ENCODE results near the gene DPP9.

Gene DPP9

GRCh38 chr19:4656102-4656501 is 67.5 kb downstream of the DPP9 start:
- no peak for DNase-seq (ENCODE audit: low spot score)

GRCh38 chr19:4654437-4655361 is 68.9 kb downstream of the DPP9 start:
- DNase-seq (ENCODE audit: low spot score), result no peak

DNA sequence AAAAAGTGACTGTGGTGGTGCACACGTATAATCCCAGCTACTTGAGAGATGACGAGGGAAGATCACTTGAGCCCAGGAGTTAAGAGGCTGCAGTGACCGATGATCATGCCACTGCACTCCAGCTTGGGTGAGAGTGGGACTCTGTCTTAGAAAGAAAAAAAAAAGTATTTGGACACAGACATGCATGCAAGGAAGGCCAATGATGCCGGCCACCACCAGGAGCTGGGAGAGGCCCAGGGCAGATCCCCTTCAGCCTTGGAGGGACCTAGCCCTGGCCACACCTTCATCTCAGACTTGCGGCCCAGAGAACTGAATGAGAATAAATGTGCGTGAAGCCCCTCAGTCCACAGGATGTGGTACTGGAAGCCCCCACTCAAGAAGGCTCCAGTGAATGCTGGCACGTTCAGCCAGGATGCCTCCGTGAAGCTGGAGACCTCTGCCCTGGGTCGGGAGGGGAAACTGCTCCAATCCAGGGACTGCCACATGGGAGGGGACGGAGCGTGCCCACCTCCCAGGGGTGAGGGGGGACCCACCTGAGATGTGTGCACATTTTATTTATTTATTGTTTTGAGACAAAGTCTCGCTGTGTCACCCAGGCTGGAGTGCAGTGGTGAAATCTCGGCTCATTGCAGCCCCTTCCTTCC is 69.7 kb downstream of the DPP9 start:
- no peak for DNase-seq (ENCODE audit: low spot score)

- no peak for DNase-seq (ENCODE audit: low spot score)
Measured at GRCh38 chr19:4652075-4652474, 71.6 kb downstream of the DPP9 start.

DNA sequence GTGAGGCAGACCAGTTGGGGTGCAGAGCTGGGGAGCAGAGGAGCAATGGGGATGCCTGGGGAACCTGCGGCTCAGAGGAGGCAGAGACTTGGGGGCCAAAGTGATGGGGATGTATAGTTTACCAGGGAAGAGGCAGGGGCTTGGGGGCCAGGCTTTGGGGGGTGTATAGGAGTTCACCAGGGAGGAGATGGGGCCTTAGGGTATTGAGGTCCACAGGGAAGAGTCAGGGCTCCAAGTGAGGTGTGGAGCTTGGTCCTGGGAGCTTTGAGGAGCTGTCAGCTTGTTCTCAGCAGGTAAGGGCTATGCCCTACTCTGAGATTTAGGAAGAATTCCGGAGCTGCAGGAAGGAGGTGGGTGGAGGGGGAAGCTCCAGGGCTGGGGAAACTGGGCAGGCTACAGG is 73.5 kb downstream of the DPP9 start:
- no peak for DNase-seq (ENCODE audit: low spot score)

- no peak for DNase-seq (ENCODE audit: low spot score)
Measured at GRCh38 chr19:4649392-4650047, 74.1 kb downstream of the DPP9 start.

DNA sequence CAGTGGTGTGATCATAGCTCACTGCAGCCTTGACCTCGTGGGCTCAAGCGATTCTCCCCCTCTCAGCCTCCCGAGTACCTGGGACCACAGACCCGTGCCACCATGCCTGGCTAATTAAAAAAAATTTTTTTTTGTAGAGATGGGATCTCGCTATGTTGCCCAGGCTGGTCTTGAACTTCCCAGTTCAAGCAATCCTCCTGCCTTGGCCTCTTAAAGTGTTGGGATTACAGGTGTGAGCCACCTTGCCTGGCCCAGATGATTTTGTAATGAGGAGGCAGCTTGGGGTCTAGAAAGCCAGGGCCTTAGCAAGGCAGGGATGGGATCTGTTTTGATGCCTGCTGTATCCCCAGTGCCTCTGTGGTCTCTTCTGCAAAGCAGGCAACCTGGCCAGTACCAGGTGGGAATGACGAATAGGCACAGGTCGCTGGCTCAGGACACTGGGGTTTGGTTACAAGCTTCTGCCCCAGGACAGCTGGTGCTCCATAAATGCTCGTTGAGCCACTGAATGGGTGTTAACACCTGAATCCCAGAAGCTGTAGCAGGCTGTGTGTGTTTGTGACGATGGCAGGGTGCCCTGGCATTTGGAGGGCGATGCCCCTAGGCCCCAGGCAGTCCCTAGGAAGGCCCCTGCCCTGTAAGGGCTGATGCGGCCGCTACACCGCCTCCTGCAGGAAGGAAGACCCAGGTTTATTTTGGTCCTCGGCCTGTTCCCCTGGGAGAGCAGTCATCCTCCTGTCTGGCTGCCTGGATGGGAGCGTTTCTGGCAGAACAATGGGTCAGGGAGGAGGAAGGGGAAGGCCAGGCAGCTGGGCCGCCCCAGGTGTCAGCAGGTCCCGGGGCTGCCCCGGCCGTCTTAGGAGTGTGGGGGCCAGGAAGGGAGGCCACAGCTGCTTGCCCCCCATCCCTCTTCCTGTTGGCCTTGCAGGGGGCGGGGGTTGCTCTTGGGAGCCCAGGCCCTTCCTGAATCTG is 75.7 kb downstream of the DPP9 start:
- peak; percentile 59 for DNase-seq (ENCODE audit: low spot score)

GRCh38 chr19:4645718-4646117 is 77.9 kb downstream of the DPP9 start:
- DNase-seq (ENCODE audit: low spot score), result no peak

DNA sequence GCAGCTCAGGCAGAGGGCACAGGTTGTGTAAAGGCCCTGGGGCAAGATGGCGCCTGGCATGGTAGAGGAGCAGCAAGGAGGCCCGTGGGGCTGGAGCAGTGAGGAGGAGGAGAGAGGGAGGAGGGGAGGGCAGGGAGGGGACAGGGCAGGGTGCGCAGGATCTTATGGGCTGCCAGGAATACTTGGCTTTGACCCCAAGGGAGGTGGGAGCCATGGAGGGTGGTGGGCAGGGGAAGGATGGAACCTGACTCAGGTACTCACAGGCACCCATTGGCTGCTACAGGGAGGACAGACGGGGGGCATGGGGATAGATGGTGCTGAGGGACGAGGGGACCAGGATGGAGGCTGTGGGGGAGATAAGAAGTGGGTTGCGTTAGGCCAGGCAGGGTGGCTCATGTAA is 81.0 kb downstream of the DPP9 start:
- DNase-seq (ENCODE audit: low spot score), result no peak

GRCh38 chr19:4641132-4641531 is 82.5 kb downstream of the DPP9 start:
- no peak for DNase-seq (ENCODE audit: low spot score)

DNA sequence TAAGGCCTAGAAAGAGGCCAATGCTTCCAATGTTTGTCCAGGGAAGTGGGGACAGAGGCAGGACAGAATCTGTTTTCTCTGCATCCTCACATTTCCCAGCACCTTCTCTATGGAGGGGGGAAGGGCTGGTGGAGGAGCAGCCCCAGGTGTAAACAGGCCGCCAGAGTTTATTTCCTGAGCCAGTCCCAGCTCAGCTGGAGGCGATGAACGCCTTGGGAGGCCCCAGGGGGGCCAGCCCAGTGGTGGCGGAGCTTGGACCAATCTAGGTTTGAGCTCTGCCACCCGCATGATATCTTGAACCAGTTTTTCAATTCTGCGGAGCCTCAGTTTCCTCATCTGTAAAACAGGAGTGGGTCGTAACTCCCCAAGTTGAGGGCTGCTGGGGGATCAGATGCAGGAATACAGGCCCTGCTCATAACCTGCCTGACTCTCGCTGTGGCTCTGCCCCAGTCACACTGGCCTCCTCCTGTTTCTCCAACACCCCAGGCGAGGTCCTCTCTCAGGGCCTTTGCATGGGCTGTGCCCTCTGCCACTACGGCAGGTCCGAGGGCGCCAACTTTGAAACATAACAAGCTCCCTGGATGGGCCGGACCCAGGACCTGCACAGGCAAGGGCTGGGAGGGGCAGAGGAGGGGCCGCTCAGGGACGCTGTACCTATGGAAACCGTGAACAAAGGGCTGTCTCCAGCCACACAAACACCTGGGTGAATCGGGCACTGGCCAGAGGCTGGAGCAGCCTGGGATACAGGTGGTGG is 83.2 kb downstream of the DPP9 start:
- DNase-seq (ENCODE audit: low spot score), result no peak

DNA sequence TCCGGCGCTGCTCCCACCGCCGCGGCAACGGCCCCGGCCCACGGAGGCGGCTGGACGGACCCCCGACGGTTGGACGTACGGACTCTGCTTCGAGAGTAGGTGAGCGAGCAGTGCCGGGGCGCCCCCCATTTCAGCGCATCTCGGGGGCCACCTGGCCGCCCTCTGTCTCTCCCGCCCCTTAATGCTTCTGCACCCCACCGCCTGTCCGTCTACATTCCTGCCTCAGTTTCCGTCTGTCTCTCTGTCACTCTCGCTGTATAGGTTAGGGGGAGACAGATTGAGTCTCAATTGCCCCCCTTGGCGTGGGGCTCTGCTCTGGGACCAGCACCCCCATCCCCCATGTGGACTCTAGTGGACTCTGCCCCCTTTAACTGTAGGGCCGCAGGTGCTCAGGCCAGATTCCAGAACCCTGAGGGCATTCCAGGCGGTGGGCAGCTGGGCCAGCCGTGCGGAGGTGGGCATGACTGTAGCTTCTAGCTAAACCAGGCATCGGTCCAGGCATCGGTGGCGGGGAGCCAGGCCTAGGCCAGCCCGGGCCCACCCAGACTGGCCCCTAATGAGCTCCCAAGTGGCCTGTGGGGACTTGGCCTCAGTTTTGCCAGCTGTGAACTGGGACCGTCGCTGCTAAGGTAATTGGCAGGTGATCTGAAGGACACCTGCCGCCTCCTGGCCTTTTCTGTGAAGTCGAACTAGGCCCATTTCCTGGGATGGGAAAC is 84.0 kb downstream of the DPP9 start:
- DNase-seq (ENCODE audit: low spot score), result no peak

DNA sequence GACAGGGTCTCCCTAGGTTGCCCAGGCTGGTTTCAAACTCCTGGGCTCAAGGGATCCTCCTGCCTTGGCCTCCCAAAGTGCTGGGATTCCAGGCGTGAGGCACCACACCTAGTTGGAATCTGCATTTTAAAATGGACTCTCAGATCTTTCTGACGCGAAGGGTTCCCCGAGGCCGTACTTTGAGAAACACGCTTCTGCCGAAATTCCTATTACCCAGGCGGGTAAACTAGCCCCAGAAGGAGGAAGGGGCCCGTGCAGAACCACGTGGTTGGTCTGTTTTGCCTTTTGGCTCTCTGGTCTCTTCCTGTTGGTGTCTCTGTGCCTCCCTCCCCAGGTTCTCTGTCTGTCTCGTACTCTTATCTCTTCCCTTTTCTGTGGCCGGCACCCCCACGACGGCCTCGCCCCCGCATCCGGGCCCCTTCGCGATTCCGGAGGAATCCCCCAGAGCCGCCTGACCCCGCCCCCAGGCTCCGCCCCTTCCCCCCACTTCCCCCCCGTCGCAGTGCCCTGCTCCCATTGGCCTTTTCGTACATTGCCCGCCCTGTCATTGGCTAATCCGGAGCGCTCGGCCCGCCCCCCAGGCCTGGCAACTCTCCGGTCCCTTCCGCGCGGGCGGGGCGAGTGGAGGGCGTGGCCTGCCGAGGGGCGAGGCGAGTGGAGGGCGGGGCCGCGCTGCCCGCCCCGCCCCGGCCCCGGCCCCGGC is 84.7 kb downstream of the DPP9 start, which contains the start of gene TNFAIP8L1:
Gene TNFAIP8L1 (plus strand): TSS at position 689 of the 703 bp plus-strand sequence. CDS start 12,354 bp downstream, outside the sequence.
- peak; percentile 95 for DNase-seq (ENCODE audit: low spot score)

- no peak for DNase-seq (ENCODE audit: low spot score)
Measured at GRCh38 chr19:4638317-4638716, 85.3 kb downstream of the DPP9 start.

GRCh38 chr19:4636761-4637160 is 86.9 kb downstream of the DPP9 start:
- no peak for DNase-seq (ENCODE audit: low spot score)

GRCh38 chr19:4636151-4636717 is 87.4 kb downstream of the DPP9 start:
- DNase-seq (ENCODE audit: low spot score), result peak; percentile 44

- DNase-seq (ENCODE audit: low spot score), result no peak
Measured at GRCh38 chr19:4635754-4636116, 87.9 kb downstream of the DPP9 start.

DNA sequence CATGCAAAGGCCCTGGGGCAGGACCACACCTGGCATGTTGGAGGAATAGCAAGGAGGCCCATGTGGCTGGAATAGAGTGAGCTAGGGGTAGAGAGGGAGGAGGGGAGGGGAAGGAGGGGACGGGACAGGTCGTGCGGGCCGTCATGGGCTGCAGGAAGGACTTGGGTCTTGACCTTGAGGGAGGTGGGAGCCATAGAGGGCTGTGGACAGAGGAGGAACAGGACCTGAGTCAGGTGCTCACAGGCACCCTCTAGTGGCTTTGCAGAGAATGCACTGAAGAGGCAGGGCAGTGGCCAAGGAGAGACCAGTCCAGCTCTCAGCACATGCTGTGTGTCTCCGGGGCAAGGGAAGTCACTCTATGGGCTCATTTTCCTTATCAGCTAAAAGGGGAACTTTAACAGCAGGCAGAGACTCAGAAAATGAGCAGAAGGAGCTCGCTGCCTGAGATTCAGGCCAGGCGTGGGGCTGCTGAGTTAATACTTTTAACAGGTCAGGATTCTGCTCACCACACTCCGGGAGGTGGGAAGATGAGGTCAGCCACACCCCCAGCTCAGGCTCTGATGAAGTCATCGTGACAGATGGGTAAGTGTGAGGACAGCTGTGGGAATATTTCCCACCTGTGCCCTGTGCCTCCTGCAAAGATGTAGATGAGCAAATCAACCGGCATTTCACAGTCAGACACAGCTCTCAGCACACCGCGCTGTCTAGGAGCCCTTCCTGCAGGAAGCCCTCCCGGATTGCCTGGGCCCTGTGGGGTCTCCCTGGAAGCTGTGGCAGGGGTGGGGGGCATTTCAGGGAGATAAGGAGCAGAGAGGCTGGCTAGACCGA is 90.3 kb downstream of the DPP9 start:
- peak; percentile 78 for DNase-seq (ENCODE audit: low spot score)
